HG03060 (cell line): Measurements from ENCODE around the gene DDX5.

ENCODE experiments used
- ATAC-seq: cut with Tn5 transposase; IDR thresholded peaks from one replicate; pipeline ENCODE4 v1.9.1; 2021; ENCODE audit warnings: low read depth, moderate number of reproducible peaks; ENCODE audit not compliant: unreplicated experiment

DDX5 gene

DNA sequence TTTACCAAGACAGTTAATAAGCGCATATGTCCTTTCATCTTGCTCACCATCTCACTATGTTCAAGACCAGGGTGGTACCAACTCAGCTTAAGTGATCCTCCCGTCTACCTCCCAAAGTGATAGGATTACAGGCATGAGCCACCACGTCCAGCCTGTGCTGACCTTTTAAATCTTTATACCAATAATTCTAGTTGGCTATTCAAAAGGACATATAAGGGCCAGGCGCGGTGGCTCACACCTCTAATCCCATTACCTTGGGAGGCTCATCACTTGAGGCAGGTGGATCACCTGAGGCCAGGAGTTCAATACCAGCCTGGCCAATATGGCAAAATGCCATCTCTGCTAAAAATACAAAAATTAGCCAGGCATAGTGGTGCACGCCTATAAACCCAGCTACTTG lies 3.1 kb upstream of the DDX5 start:
- ATAC-seq, result no peak

DNA sequence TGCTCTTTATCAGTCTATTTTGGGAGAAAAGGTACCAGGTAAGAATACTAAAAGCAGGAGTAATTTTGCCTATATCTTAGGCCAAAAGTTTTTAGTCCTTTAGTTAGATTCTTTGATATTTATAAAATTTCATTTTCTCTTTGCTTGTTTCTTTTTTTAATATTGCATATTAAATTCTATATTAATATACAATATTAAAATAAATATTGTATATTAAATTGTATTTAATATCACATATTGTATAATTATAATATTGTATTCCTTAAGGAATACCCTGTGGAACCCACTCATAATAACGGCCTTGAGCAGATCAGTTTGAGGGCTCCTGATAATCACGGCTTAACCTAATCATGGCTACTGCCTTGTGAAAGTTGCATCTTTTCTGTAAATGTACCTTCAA lies 2.6 kb upstream of the DDX5 start:
- no peak for ATAC-seq

DNA sequence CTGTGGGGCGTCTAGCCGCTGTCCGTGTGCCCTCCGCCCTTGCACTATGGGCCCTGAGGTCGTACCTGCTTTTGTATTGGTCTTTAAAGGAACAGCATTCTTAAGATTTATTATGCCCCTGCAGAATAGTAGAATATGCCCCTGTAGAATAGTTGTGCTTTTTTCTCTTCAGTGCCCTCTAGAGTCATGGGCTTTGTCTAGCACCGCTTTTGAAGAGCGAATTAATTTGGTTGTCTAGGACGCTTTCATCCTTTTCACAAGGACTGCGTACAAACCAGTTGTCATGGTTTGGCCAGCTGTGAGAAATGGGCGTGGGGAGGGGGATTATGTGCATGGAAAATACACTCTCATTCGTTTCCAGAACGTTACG lies 1.3 kb upstream of the DDX5 start:
- ATAC-seq, result peak; percentile 13

DNA sequence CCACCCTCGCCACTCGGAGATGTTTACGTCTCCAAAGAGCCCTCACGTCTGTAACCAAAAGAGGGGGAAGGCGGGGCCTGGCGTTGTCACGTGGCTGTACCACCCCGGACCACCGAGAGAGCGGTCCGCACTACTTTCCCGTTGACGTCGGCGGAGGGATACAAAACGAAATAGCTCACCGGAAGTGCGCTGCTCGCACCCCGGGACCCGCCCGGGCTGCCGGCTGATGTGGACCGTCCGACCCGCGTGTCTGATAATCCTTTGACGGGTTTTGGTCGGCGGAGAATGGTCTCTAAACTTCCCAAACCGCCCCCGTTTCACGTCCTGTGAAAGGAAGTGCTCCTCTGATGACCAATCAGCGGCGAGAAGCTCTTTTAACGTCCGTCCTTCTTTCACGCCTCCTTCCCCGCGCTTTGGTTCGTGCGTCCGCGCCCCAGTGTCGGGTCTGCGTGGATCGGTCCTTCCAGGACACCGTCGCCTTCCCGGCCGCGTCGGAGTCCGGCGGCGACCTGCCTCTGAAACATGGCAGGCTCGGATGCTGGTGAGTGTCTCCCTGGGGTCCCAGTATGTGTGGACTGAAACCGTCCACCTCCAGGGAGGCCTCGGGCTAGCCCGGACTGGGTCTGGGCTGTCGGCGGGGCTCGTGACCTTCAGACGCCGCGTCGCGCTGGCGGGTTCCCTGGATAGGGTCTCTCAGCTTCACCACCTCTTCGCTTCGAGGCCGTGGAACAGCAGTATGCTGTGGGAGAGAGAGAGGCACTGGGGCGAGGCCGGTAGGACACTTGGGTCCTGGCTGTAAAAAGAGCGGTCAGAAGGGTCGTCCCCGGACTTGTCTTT lies 705 bp upstream of the DDX5 start, which contains the start of gene CEP95:
CEP95 (plus strand) TSS at position 402 of the 837 bp plus-strand sequence; CDS start at position 523, 121 bp downstream.
- ATAC-seq, result peak; percentile 33

DNA sequence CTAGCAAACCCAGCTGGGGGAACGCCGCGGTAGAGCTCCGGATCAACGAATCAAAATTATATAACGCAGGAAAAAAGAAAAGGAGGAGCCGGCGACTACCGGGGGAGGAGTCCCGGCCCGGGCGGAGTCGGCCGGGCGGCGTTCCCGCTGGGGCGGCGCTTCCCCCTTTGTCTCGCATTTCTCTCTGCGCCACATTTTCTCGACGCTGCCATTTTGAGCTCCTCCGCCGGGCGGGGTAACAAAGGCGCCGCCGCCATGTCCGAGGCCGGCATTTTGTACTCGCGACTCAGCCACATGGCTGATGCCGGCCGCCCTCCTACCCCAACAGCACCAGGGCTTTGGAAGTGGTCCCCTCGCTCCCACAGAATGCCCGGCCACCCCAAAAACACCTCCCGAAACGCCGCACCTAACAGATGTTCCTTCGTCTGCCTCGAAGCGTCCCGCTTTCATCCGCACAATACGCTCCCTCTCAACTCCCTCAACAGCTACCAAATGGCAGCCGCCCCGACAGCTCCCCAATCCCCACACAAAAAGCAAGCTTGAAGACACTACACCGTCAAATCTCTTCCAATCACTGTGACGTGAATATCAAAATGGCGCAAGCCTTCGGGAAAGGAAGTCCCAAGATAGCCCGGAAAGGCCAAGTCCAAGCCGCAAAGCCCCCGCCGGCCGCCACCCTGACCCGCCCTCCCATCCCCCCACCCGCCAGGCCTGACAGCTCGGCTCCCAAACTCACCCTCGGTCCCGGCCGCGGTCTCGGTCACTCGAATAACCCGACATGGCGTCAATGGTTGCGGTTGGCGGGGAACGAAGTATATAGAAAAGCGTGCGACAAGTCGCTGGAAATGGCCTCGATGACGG lies 519 bp downstream of the DDX5 start:
- ATAC-seq, result no peak

DNA sequence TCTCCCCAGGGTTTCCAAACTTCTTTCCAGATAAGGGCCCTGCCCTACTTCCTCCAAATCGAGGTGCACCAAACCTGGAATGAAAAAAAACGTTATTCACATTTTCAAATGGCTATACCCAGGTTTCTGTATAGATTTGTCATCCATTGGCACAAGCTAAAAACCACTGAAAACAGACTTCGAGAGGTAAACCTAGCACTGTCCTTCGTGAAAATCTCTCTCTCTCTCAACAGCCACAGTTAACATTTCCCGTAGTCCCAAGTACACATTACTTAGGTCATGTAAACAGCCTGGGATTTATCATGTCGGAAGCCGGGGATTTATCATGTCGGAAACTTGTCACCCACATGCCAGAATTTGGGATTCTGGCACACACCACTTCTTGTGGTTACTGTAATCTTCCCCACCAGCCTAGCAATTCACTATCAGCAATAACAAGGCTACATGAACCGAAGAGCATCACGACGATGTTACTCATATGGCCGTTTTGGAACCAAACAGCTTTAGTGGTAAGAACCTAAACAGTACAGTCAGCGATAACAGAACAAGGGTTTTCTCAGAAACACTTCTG lies 1.2 kb downstream of the DDX5 start:
- no peak for ATAC-seq

DNA sequence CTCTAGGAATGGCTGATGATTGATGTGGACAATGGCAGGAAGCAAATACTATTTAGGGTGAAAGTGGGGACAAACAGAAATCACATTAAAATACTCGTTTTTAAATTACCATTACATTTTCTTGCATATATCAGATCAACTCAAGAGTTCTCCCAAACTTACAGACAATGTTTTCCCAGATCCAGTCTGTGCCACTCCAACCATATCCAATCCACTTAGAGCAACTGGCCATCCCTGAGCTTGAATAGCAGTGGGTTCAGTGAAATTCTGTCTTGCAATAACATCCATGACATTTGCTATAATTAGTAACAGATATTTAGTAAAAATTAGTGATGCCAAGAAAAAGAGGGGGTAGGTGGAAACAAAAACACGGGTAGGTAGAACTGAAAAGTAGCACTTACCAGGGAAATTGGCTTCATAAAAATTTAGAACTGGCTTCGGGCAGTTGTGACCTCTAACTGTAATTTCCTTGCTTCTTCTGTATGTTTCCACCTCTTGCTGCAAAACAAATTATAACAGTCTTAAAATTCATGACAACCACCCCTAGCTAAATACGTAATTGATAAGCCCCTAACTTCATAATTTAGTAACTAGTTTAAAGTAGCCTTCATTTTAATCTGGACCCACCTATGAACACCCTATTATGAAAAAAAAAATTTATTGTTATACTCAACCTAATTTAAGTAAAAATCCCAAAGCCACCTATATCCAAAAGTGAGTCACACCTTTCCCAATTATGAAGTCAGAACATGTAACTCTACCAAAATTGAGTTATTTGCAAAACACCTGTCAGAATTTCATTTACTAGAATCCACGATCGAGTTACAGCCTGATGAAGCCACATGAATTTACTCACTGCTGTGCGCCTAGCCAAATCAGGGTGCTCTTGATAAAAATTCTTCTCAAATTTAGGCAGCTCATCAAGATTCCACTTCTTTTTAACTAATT lies 2.0 kb downstream of the DDX5 start:
- no peak for ATAC-seq

DNA sequence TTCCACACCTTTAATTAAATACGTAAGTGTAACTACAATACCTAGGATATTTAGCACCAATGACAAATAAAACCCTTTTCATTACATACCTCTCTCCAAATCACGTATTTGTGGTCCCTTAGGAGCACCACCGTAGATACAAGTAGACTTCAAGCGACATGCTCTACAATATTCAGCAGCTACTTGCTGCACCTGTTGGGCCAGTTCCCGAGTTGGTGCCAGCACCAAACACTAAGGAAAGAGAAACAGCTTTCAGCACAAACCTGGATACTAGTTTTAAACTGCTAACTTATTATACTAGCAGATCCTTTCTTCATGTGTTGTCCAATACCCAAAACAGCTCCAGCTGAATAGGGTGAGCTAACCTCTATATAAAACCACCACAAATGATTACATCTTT lies 2.7 kb downstream of the DDX5 start:
- ATAC-seq, result no peak

DNA sequence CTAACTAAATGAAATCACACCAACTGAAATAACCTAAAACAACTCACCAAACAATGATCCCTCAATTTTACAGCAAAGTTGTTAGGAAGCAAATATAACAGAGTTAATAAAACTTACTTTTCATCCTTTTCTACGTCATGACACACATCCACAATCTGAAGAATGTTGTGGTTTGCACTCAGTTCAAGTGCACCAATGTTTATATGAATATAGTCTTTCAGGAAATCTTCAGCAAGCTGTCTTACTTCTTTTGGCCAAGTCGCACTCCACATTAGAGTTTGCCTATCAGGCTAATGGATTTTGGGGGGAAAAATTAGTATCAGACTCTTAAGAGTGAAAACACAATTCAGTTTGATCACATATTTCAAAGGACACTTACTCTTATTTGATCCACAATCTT lies 3.3 kb downstream of the DDX5 start:
- ATAC-seq, result no peak

DNA sequence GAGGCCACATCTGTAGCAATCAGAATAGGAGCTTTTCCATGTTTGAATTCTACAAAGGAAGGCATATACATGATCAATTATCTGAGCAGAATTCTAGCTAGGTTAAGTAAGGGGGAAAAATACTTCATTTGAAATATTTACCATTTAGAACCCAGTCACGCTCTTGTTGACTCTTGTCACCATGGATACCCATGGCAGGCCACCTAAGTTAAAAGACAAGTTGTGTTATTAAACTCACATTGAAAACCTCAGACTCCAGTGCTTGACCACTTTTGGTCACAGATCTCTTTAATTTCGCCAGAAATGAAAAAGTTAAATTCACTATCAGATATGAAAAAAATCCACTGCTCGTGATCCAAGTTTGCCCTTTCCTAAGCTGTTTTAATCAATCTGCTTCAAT lies 4.1 kb downstream of the DDX5 start:
- ATAC-seq, result no peak

DNA sequence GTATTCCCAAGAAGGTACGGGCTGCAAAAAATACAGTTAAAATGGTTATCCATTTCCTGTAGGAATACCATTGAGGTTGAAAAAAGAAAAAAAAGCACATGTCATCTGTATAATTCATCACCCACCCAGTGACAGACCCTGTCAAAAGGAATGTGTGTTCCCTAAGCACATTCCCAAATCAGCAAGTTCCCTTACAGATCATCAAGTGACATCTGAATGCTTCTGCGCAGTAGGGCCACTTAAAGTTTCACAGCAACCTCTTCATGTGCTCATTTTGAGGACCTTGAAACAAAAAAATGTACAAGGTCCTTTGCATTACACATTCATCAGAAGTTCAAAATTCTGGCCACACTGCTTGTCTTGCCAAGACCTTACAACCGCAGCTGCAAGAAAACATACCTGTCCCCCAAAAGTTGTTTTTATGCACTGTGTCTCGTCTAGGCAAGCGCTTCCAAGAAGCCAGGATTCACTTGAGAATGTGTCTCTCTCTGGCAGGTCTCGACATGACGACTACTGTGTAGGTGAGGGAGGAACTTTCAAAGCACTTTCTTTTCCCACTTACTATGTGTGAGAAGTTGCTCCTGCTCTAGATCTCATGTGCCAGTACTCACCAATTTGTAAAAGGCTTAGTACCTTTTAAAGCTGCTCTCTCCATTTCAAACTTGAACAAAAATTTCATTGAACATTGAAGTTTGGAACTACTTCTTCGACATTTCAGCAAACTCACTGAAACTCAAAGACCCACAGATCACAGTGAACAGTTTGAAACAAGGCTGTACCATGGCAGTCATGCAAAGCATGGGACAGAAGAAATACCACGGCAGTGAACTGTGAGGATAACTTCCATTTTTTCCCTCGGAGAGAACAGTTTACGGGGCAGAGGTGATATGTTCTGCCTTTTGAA lies 5.0 kb downstream of the DDX5 start:
- no peak for ATAC-seq

DNA sequence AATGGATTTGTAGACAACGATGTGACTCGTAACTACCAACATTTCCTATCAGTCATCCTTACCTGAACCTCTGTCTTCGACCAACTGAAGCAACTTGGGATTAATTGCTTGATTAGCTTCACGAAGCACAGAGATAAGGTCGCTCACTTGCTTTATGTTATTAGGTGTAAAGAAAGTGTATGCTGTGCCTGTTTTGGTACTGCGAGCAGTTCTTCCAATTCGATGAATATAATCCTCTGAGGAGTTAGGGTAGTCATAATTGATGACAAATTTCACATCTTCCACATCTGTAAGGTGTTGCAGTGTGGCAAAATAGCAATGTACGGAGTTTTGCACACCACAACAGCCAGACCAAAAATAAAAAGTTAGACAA lies 5.6 kb downstream of the DDX5 start:
- no peak for ATAC-seq

DNA sequence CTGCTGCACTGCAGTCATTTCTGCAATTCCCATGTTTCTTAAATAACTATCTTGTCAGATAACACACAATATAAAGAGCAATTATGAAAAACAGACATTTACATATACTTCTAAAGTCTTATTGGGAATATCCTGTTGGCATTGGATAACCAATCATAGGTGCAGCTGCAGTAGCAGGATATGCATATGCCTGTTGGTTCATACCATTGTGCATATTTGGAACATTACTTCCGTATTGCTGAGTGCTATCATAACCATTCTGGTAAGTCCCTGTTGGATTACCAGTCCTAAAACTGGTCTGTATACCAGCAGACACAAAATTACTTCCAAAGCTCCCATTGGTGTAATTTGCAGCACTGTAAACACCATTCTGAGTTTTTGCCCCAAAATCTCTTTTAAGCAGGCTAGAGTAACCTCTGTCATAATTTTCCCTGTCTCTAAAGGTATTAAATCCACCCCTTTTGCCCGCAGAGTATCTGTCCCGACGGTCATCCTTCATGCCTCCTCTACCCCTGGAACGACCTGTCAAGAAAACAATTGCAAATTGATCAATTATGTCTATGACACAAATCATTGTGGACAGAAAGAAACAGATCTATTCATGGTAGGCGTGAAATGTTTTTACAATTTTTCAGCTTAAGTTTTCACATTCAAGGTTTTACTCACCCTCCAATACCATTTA lies 6.1 kb downstream of the DDX5 start:
- ATAC-seq, result no peak

DNA sequence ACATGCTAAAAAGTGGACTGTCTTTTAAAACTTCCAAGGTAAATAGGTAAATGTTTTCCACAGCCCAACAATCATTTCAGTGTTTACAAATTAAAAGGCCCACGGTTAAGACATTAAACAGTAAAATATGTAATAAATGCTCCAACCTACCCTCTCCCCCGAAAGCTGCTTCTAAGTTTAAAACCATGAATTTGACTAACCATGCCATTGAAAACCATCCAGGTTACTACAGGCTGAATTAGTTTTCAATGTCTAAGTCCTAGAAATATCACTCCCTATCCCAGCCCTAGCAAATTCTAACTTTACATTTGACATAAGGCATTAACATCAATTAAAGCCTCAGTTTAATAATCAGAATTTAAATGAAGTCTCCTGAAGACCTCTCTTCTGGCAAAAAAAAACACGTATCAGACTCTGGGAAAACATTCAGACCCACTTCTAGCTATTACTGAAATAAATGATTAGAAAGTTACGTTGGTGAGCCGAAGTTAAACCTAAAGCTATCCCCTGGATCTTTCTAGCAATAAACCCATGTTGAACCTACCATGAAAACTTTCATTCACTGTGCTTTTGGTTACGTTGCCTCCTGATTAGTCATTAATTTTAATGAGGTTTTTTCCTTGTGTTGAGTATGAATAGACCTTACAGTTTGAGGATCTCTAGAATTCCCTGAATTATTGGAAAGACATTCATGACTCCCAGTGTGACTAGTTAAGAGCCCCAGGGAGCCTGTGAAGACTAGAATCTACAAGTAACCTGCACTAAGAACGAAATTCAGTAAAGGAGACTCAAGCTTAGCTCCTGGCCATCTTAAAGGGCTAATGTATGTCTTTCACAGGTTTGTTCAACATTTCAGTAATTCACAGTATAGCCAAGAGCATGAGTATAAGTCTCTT lies 7.5 kb downstream of the DDX5 start:
- ATAC-seq, result no peak

DNA sequence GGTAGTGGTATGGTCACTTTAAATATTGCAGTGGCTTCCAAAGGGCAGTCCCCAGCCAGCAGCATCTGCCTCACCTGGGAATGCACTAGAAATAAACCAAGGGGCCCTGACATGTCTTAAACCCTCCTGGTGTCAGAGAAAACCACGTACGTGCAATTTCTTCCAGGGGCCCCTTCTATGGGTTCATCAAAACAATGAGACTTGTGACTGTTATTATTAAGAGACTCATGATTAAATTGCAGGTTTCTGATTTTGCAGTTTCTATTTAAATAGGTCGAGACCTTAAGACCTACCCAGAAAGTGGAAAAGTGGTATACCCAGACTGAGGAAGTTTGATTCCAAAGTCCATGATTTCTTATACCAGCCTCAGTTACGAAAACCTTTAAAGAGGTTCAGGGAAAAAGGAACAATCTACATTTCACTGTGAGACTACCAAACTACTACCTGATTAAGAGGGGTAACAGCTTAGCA lies 8.5 kb downstream of the DDX5 start:
- no peak for ATAC-seq

DNA sequence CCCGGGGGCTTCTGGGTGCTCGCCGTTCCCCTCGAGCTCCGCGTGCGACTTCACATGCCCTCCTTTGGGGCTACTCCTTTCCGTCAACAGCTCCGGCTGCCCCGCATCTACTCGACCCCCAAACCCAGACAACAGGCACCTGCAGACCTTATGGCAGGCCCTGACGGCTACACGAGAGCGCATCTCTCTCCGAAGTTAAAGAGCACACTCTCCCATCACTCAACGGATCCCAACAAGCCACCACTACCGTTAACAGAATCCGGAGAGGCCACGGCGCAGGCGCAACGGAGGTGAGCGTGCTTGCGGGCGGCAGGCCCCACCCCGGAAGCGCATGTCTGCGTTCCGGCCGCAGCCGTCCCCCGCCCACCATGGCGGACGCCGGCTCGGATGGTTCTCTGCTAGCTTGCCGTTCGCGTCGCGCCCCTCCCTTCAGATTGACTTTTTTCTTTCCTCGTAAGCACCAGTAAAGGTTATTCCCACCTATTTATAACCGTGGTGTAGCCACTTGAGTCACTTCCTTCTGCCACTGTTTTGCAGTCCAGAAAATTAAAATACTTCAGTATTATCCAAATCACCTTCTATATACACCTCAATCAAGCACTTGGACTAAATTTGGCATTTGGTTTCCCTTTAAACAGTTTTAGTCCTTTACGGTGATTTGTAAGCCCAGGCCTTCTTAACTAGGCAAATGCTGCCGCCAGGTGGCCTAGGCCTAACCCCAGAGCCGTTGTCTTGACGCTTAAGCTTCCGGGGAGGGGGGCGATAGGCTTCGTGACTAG lies 9.1 kb downstream of the DDX5 start, which contains the start of gene POLG2:
POLG2 (minus strand) TSS at position 269 of the 779 bp plus-strand sequence; CDS start at position 183, 86 bp downstream.
- ATAC-seq, result peak; percentile 53

DNA sequence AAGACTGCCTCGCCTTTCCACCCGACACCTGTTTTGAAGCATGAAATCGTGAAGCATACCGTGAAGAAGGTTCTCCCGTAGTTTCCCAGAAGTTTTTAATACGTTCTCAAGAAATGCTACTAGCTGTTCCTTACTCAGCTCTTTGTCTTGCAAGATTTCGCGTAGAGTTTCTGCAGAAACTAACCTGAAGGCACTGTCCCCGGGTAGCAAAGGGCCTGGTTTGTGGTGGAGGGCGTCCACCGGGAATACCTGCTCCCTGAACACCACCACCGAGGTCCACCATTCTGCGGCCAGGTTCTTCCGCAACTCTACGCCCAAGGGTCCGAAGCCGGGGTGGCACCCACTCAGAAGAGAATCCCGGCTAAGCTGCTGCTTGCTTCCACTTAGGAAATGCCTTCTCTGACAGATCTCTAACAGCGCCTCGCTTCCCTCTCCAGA lies 9.7 kb downstream of the DDX5 start:
- ATAC-seq, result no peak
